KMS-11 (cell line): ENCODE measurements around the gene PCDHA2.
"Not testable (repeated sequence)": the region's sequence is repeated elsewhere in the genome, so short reads cannot be mapped to it uniquely, and the experiment has no call there.

Experiments used
- H2AFZ ChIP-seq: fragments of 200-600 bp; sonication (generic); 2 replicates; pipeline ENCODE4 v1.6.1; 2016; ENCODE audit warnings: antibody characterized with exemption, mixed run types, low read depth
- H3K27ac ChIP-seq: fragments of 200-600 bp; sonication (generic); 2 replicates; pipeline ENCODE4 v1.6.1; 2016; ENCODE audit warnings: mild to moderate bottlenecking, mixed run types
- H3K27me3 ChIP-seq: fragments of 200-600 bp; sonication (generic); 2 replicates; pipeline ENCODE4 v1.6.1; 2017; ENCODE audit warnings: mild to moderate bottlenecking, low read depth, mixed run types, moderate library complexity; ENCODE audit not compliant: insufficient read depth
- H3K36me3 ChIP-seq: fragments of 200-600 bp; sonication (generic); 2 replicates; pipeline ENCODE4 v1.6.1; 2017; ENCODE audit warnings: mild to moderate bottlenecking, mixed run types; ENCODE audit not compliant: insufficient read depth
- H3K4me1 ChIP-seq: fragments of 200-600 bp; sonication (generic); 2 replicates; pipeline ENCODE4 v1.6.1; 2016; ENCODE audit warnings: mild to moderate bottlenecking, low read depth, mixed run types; ENCODE audit not compliant: poor library complexity, severe bottlenecking
- H3K4me2 ChIP-seq: fragments of 200-600 bp; sonication (generic); 2 replicates; pipeline ENCODE4 v1.7.0; 2016; ENCODE audit warnings: mild to moderate bottlenecking, mixed run types
- H3K4me3 ChIP-seq: fragments of 200-600 bp; sonication (generic); IDR thresholded peaks from 2 replicates; pipeline ENCODE4 v1.6.1; 2017; ENCODE audit warnings: low read depth, low read length, mixed read lengths; ENCODE audit not compliant: insufficient read depth
- H3K79me2 ChIP-seq: fragments of 200-600 bp; sonication (generic); 2 replicates; pipeline ENCODE4 v1.6.1; 2016; ENCODE audit warnings: low read depth, mixed run types; ENCODE audit not compliant: insufficient read depth
- H3K9ac ChIP-seq: fragments of 200-600 bp; sonication (generic); 2 replicates; pipeline ENCODE4 v1.6.1; 2016; ENCODE audit warnings: mild to moderate bottlenecking, mixed run types
- H4K20me1 ChIP-seq: fragments of 200-600 bp; sonication (generic); 2 replicates; pipeline ENCODE4 v1.6.1; 2016; ENCODE audit warnings: mild to moderate bottlenecking, mixed run types; ENCODE audit not compliant: insufficient read depth
- TF ChIP-seq, protein P1 (sequence below): fragments of 200-600 bp; sonication (generic); conservative IDR thresholded peaks from 2 replicates; pipeline ENCODE4 v1.6.1; 2017; ENCODE audit warnings: low read depth, mild to moderate bottlenecking, antibody characterized with exemption, low read length, moderate library complexity, mixed read lengths

PCDHA2 gene

DNA sequence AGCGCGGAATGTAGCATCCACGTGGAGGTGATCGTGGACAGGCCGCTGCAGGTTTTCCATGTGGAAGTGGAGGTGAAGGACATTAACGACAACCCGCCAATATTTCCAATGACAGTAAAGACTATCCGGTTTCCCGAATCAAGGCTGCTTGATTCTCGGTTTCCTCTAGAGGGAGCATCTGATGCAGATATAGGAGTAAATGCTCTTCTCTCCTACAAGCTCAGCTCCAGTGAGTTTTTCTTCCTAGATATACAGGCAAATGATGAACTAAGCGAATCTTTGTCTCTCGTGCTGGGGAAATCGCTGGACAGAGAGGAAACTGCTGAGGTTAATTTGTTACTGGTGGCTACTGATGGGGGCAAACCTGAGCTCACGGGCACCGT, 598 bp downstream of the PCDHA2 start:
- no peaks in the 10 kb centered on the region for H3K4me1 ChIP-seq
- H3K4me3 ChIP-seq, result no peak overlapping the region
- no peaks in the 10 kb centered on the region for H3K36me3 ChIP-seq
- H3K27me3 ChIP-seq, result no peaks in the 10 kb centered on the region
- no peak overlapping the region for H3K9ac ChIP-seq
- TF ChIP-seq, protein P1, sequence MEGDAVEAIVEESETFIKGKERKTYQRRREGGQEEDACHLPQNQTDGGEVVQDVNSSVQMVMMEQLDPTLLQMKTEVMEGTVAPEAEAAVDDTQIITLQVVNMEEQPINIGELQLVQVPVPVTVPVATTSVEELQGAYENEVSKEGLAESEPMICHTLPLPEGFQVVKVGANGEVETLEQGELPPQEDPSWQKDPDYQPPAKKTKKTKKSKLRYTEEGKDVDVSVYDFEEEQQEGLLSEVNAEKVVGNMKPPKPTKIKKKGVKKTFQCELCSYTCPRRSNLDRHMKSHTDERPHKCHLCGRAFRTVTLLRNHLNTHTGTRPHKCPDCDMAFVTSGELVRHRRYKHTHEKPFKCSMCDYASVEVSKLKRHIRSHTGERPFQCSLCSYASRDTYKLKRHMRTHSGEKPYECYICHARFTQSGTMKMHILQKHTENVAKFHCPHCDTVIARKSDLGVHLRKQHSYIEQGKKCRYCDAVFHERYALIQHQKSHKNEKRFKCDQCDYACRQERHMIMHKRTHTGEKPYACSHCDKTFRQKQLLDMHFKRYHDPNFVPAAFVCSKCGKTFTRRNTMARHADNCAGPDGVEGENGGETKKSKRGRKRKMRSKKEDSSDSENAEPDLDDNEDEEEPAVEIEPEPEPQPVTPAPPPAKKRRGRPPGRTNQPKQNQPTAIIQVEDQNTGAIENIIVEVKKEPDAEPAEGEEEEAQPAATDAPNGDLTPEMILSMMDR, result 0 out of 2 replicates have a peak, but pooled peaks have one; percentile 1
- no peak overlapping the region for H2AFZ ChIP-seq
- H3K4me2 ChIP-seq, result no peak overlapping the region
- H4K20me1 ChIP-seq, result no peaks in the 10 kb centered on the region
- no peaks in the 10 kb centered on the region for H3K79me2 ChIP-seq
- H3K27ac ChIP-seq, result no peak overlapping the region

DNA sequence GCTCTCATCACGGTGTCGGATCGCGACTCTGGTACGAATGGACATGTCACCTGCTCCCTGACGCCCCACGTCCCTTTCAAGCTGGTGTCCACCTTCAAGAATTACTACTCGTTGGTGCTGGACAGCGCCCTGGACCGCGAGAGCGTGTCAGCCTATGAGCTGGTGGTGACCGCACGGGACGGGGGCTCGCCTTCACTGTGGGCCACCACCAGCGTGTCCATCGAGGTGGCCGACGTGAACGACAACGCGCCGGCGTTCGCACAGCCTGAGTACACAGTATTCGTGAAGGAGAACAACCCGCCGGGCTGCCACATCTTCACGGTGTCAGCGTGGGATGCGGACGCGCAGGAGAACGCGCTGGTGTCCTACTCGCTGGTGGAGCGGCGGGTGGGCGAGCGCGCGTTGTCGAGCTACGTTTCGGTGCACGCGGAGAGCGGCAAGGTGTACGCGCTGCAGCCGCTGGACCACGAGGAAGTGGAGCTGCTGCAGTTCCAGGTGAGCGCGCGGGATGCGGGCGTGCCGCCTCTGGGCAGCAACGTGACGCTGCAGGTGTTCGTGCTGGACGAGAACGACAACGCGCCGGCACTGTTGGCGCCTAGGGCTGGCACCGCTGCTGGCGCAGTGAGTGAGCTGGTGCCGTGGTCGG, 1.5 kb downstream of the PCDHA2 start:
- H3K79me2 ChIP-seq, H4K20me1 ChIP-seq, H3K9ac ChIP-seq: not testable (repeated sequence)

DNA sequence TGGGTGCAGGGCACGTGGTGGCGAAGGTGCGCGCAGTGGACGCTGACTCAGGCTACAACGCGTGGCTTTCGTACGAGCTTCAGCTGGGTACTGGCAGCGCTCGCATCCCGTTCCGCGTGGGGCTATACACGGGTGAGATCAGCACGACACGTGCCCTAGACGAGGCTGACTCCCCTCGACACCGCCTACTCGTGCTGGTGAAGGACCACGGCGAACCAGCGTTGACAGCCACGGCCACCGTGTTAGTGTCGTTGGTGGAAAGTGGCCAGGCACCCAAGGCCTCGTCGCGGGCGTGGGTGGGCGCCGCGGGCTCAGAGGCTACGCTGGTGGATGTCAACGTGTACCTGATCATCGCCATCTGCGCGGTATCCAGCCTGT, 2.1 kb downstream of the PCDHA2 start:
- TF ChIP-seq, protein P1, result no peak
- no peaks in the 10 kb centered on the region for H3K36me3 ChIP-seq
- H2AFZ ChIP-seq, result no peak overlapping the region
- no peaks in the 10 kb centered on the region for H3K27me3 ChIP-seq
- H3K79me2 ChIP-seq, result no peaks in the 10 kb centered on the region
- no peaks in the 10 kb centered on the region for H4K20me1 ChIP-seq
- H3K4me3 ChIP-seq, result no peak overlapping the region
- H3K4me2 ChIP-seq, result no peak overlapping the region
- H3K27ac ChIP-seq, result no peak overlapping the region
- H3K4me1 ChIP-seq, result no peaks in the 10 kb centered on the region
- no peak overlapping the region for H3K9ac ChIP-seq

More for the DNA sequence above, 1.5 kb downstream of the PCDHA2 start:
- H3K27ac ChIP-seq, H3K4me3 ChIP-seq, H3K4me2 ChIP-seq, H3K27me3 ChIP-seq, H3K4me1 ChIP-seq, H2AFZ ChIP-seq, H3K36me3 ChIP-seq: not testable (repeated sequence)

DNA sequence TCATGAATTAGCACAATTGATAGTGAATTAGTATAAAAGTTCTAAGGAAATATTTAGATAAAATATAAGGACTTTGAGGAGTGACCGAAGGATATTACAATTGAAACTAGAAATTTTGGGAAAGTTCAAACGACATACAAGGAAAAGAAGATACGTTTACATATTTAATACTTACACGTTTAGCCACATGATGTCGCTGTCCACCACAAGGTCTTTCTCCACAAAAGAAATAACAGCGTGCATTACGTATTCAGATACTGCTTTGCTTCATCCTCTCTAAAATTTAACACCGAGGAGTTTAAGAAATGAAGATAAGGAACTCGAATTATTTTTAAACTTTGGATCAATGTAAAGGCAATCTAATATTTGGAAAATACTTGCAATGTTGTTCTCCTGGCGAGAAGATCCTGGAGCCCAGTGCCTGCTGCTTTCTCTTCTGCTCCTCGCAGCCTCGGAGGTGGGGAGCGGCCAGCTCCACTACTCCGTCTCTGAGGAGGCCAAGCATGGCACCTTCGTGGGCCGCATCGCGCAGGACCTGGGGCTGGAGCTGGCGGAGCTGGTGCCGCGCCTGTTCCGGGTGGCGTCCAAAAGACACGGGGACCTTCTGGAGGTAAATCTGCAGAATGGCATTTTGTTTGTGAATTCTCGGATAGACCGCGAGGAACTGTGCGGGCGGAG, 6.3 kb downstream of the PCDHA2 start, which contains the start of gene PCDHA3:
TSS of gene PCDHA3 (plus strand) at position 242 of the 678 bp plus-strand sequence.
- H3K4me3 ChIP-seq, result no peak within 1 kb of the TSS
- H2AFZ ChIP-seq, result no peak within 1 kb of the TSS
- no peaks in the 10 kb centered on the region for H3K79me2 ChIP-seq
- H3K9ac ChIP-seq, result no peak within 1 kb of the TSS
- H3K27me3 ChIP-seq, result no peaks in the 10 kb centered on the region
- no peaks in the 10 kb centered on the region for H4K20me1 ChIP-seq
- no peaks in the 10 kb centered on the region for H3K4me1 ChIP-seq
- H3K36me3 ChIP-seq, result no peaks in the 10 kb centered on the region
- H3K27ac ChIP-seq, result no peak within 1 kb of the TSS
- H3K4me2 ChIP-seq, result no peak within 1 kb of the TSS
- TF ChIP-seq, protein P1, result no peak

DNA sequence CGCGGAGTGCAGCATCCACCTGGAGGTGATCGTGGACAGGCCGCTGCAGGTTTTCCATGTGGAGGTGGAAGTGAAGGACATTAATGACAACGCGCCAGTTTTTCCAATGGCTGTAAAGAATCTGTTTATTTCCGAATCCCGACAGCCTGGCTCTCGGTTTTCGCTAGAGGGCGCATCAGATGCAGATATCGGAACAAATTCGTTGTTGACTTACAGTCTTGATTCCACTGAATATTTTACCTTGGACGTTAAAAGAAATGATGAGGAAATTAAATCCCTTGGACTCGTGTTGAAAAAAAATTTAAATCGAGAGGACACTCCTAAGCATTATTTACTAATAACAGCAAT, 6.8 kb downstream of the PCDHA2 start:
- H3K4me1 ChIP-seq, result no peaks in the 10 kb centered on the region
- H3K79me2 ChIP-seq, result no peaks in the 10 kb centered on the region
- H3K4me2 ChIP-seq, result no peak overlapping the region
- TF ChIP-seq, protein P1, result no peak
- H4K20me1 ChIP-seq, result no peaks in the 10 kb centered on the region
- H3K36me3 ChIP-seq, result no peaks in the 10 kb centered on the region
- no peak overlapping the region for H3K27ac ChIP-seq
- H2AFZ ChIP-seq, result no peak overlapping the region
- no peak overlapping the region for H3K4me3 ChIP-seq
- H3K27me3 ChIP-seq, result no peaks in the 10 kb centered on the region
- no peak overlapping the region for H3K9ac ChIP-seq

DNA sequence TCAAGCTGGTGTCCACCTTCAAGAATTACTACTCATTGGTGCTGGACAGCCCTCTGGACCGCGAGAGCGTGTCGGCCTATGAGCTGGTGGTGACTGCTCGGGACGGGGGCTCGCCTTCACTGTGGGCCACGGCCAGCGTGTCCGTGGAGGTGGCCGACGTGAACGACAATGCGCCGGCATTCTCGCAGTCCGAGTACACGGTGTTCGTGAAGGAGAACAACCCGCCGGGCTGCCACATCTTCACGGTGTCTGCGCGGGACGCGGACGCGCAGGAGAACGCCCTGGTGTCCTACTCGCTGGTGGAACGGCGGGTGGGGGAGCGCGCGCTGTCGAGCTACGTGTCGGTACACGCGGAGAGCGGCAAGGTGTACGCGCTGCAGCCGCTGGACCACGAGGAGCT, 7.7 kb downstream of the PCDHA2 start:
- not testable (repeated sequence) for H3K4me2 ChIP-seq, H3K4me1 ChIP-seq, H2AFZ ChIP-seq, H3K79me2 ChIP-seq, H3K4me3 ChIP-seq, H3K9ac ChIP-seq, H3K27ac ChIP-seq, H4K20me1 ChIP-seq, H3K27me3 ChIP-seq, H3K36me3 ChIP-seq
